Ectodermal cell (in vitro differentiated cells): ENCODE results near the gene PCDHAC2.

ENCODE experiments used
- H3K27ac ChIP-seq: 2 replicates; pipeline ENCODE4 v1.7.0; 2013; ENCODE audit warnings: mild to moderate bottlenecking, low read depth, low read length; ENCODE audit not compliant: insufficient read depth, poor library complexity, severe bottlenecking
- H3K27me3 ChIP-seq: 2 replicates; pipeline ENCODE4 v1.7.0; 2013; ENCODE audit warnings: mild to moderate bottlenecking, low read length; ENCODE audit not compliant: insufficient read depth, control insufficient read depth, poor library complexity, severe bottlenecking
- H3K36me3 ChIP-seq: one replicate; pipeline ENCODE4 v1.7.0; 2013; ENCODE audit warnings: low read length; ENCODE audit not compliant: control insufficient read depth, insufficient read depth
- H3K4me1 ChIP-seq: one replicate; pipeline ENCODE4 v1.7.0; 2013; ENCODE audit warnings: low read length; ENCODE audit not compliant: control insufficient read depth, insufficient read depth
- H3K4me3 ChIP-seq: 2 replicates; pipeline ENCODE4 v1.7.0; 2013; ENCODE audit warnings: low read depth, low read length, control low read depth; ENCODE audit not compliant: insufficient read depth
- H3K9me3 ChIP-seq: 2 replicates; pipeline ENCODE4 v1.7.0; 2013; ENCODE audit warnings: mild to moderate bottlenecking, low read length, moderate library complexity; ENCODE audit not compliant: control insufficient read depth
- WGBS, 2 experiments: methylation state at CpG; one replicate each; pipeline ENCODE4 v1.1.7; 2013; ENCODE audit warnings: missing lambda C conversion rate in 2 of 2; 5-methylcytosine and 5-hydroxymethylcytosine counted together

PCDHAC2 gene

DNA sequence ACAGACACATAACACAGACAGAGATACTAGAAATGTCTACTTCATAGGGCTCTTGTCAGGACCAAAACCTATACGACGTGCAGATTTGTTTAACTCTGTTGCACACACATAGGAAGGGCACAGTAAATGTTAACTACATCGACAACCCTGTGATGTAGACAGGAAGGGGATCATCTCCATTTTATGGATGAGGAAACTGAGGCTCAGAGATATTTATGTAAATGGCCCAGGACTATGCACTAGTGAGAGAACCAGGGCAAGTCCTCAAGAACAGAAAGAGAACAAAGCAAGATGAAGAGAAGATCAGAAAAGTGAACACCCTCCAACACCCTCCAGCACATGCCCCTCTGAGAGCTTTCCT is 36.3 kb downstream of the PCDHAC2 start:
- WGBS, 2 experiments = 12 to 16% methylated on average over 3 of the region's 3 CpGs
- peaks cover 36% of the 10 kb centered on the region for H3K4me1 ChIP-seq
- no peaks in the 10 kb centered on the region for H3K36me3 ChIP-seq
- H3K27me3 ChIP-seq = no peaks in the 10 kb centered on the region
- H3K4me3 ChIP-seq = no peak overlapping the region
- H3K9me3 ChIP-seq = no peaks in the 10 kb centered on the region
- H3K27ac ChIP-seq = no peak overlapping the region

DNA sequence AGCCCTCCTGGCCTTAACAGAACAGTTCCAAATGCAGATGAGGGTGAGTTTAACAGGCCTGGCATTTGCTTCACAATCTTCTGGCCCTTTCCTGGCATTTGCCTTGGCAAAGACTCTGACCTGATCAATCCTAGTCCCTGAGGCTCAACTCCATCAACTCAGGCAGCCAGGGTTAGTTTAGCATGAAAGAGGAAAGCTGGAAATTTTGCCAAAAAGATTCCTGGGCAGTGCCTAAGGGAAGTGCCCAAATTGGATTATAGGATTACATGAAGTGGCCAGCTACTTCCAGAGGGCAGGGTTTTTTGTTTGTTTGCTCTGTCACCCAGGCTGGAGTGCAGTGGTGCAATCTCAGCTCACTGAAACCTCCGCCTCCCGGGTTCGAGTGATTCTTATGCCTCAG is 36.8 kb downstream of the PCDHAC2 start:
- H3K27me3 ChIP-seq = no peaks in the 10 kb centered on the region
- peaks cover 36% of the 10 kb centered on the region for H3K4me1 ChIP-seq
- no peaks in the 10 kb centered on the region for H3K36me3 ChIP-seq
- H3K9me3 ChIP-seq = no peaks in the 10 kb centered on the region
- 91 to 93% methylated on average over 3 of the region's 3 CpGs for WGBS, 2 experiments
- no peak overlapping the region for H3K27ac ChIP-seq
- H3K4me3 ChIP-seq = no peak overlapping the region

DNA sequence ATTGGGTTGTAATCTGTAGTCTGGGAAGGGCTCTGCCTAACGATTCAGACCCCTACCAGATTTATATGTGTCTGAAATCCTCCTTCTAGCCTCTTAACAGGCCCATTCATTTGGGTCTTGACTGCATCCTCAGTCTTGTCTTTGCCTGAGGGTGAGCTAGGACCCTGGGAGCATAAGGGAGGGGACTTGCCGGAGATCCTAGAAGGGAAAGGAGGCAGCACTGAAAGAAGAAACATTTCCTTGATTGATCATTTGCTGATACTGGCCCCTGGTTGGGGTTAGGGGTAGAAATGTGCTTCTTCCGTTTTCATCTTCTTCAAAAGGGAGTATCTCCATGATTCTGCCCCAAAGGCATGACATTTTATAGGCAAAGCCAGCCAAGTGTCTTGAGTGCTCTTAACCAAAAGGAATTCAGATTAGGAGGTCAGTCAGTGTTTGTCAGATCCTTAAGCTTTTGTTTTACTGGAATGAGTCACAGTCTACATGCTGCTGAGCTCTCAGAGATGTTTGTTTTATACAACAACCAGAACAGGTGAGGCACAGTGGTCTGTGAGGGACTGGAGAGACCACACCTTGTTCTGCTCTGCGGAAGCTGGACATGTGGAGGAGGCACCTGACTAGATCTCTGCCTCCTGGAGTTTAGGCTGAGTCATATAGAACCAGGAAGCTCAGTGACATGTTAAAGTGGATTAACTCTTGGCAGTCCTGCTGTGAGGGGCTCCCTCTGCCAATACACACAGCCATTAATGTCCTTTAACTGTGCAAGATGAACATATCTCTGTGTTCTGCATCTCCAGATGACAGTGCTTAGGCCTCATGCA is 37.7 kb downstream of the PCDHAC2 start:
- H3K4me3 ChIP-seq = no peak overlapping the region
- no peaks in the 10 kb centered on the region for H3K27me3 ChIP-seq
- peaks cover 31% of the 10 kb centered on the region for H3K4me1 ChIP-seq
- no peaks in the 10 kb centered on the region for H3K36me3 ChIP-seq
- WGBS, 2 experiments = 14 to 19% methylated on average over 3 to 4 of the region's 4 CpGs
- no peak overlapping the region for H3K27ac ChIP-seq
- H3K9me3 ChIP-seq = no peaks in the 10 kb centered on the region

DNA sequence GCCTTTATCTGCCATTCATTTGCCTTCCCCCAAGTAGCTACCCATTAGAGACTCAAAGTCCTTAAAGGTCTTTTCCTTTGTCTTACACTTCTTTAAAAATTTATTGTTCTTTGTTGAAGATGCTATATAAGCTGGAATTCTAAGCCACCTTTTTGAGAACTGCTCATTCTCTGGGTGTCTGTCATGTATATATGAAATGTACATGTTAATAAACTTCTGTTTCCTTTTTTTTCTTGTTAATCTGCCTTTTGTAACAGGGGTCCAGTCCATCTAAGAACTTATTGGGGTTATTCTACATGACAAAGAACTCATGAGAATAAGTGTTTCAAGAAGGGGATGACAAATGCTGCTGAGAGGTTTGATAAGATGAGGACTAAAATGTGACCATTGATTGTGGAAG is 41.5 kb downstream of the PCDHAC2 start:
- Histone ChIP-seq H3K9me3 (no peaks in the 10 kb centered on the region), H3K27me3 (no peaks in the 10 kb centered on the region), H3K36me3 (no peaks in the 10 kb centered on the region)

DNA sequence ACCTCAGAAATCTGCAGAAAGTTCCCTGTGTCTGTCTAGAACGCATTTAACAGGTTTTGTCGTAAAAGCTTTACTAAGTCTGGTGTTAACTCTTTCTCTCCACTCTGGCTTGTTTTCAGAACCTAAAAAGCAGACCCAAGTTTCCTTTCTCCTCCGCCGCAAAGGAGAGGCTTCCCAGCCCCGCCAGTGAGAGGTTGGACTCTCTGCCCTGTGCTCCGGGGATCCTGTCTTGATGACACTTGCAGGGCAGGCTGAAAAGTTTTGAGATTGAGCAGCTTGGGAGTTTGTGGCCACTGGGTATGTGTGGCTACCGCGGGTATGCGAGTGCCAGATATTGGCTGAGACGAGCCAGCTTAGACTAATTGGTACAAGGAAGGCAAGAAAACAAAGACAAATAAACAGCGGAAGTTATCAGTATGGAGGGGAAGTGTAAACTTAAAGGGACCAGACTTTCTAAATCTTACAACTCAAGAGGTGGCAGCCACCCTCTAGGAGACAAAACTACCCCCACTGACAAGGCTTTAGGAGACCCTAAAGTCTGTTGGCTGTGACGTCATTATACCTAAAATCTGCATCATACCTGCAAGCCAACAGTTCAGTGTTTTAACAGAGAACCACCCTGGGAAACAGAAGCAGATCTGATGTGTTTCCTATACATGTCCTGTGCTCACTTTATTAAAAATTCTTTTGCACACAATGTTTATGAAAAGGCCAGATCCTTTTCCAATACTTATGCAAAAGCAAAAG is 43.9 kb downstream of the PCDHAC2 start:
- no peaks in the 10 kb centered on the region for H3K27me3 ChIP-seq
- H3K4me3 ChIP-seq = no peak overlapping the region
- H3K4me1 ChIP-seq = no peaks in the 10 kb centered on the region
- 91 to 94% methylated on average over 12 of the region's 12 CpGs for WGBS, 2 experiments
- H3K27ac ChIP-seq = no peak overlapping the region
- H3K9me3 ChIP-seq = no peaks in the 10 kb centered on the region
- no peaks in the 10 kb centered on the region for H3K36me3 ChIP-seq

More for the DNA sequence above, 41.5 kb downstream of the PCDHAC2 start:
- peaks cover 9% of the 10 kb centered on the region for H3K4me1 ChIP-seq
- no peak overlapping the region for H3K4me3 ChIP-seq
- no peak overlapping the region for H3K27ac ChIP-seq

DNA sequence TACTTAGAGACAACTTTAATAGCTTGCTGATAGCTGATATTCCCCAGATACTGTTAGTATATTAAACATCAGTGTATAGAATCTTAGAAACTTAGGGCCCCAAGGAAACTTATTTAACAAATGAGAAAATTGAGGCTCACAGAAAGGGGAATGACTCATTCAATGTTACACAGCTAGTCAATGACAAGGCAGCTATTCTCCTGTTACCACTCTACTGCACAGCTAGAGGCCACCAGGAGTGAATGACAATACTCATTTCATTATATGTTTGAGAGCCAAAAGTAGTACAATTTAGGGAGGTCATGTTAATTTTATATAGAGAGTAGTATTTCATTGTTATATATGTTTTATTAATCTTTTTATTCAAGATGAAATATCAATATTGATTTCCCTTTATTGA is 51.7 kb downstream of the PCDHAC2 start:
- H3K4me1 ChIP-seq = no peaks in the 10 kb centered on the region
- no peaks in the 10 kb centered on the region for H3K9me3 ChIP-seq
- no peak overlapping the region for H3K27ac ChIP-seq
- no peaks in the 10 kb centered on the region for H3K36me3 ChIP-seq
- H3K27me3 ChIP-seq = no peaks in the 10 kb centered on the region
- H3K4me3 ChIP-seq = no peak overlapping the region
